T-helper 2 cell treated with Interferon-gamma antibody and Interleukin-4, amounts not matched to agents 5 μg/mL and 100 μg/mL, for 36 hours (primary cell): Measurements from ENCODE around the gene MROH2A.
"Not testable (repeated sequence)": the region's sequence is repeated elsewhere in the genome, so short reads cannot be mapped to it uniquely, and the experiment has no call there.

Experiments
- DNase-seq: peaks from one replicate; pipeline ENCODE4 v3.0.0; 2021; ENCODE audit warnings: low spot score
- H3K27ac Mint-ChIP-seq: one replicate; pipeline ENCODE4 v1.8.0; 2021; ENCODE audit warnings: mild to moderate bottlenecking, mixed read lengths
- H3K27me3 Mint-ChIP-seq: one replicate; pipeline ENCODE4 v1.8.0; 2021; ENCODE audit warnings: low read depth, mixed read lengths
- H3K36me3 Mint-ChIP-seq: one replicate; pipeline ENCODE4 v1.8.0; 2021; ENCODE audit warnings: low read depth, mixed read lengths
- H3K4me1 Mint-ChIP-seq: one replicate; pipeline ENCODE4 v1.8.0; 2021; ENCODE audit warnings: low read depth, mixed read lengths
- H3K4me3 Mint-ChIP-seq: one replicate; pipeline ENCODE4 v1.8.0; 2022; ENCODE audit warnings: mild to moderate bottlenecking, moderate library complexity, mixed read lengths
- H3K9me3 Mint-ChIP-seq: one replicate; pipeline ENCODE4 v1.8.0; 2021; ENCODE audit warnings: mixed read lengths

MROH2A gene

GRCh38 chr2:233867993-233868532 lies 89.9 kb downstream of the MROH2A start, which contains the start of gene MSL3B:
TSS of gene MSL3B (minus strand) at chr2:233868386.
- Mint-ChIP-seq H3K9me3 (peaks cover 15% of the 10 kb centered on the region), H3K4me1 (peaks cover 23% of the 10 kb centered on the region), H3K4me3 (peak within 1 kb of the TSS; percentile 93), H3K27me3 (peaks cover 26% of the 10 kb centered on the region), H3K27ac (peak within 1 kb of the TSS; percentile 89), H3K36me3 (peaks cover 25% of the 10 kb centered on the region)
- peak; percentile 61 for DNase-seq

DNA sequence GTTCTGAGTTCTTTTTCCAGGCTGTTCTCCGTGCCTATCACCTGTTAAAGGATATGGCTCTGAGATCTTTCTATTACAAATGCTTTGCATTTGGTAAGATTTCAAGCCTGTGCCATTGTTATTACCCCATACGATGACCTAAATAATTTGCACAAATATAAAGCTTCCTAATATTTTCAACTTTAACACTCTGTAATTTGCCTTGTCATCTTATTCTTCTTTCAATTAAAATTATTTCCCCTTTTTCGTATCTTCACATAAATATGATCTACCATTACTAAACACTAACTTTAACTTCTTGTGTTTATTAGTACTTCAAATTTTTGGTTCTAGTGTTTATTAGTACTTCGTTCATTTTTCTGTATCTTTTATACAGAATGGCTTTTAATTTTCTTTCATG lies 93.3 kb downstream of the MROH2A start:
- Mint-ChIP-seq H3K27ac (no peak overlapping the region), H3K4me3 (no peak overlapping the region), H3K27me3 (peaks cover 34% of the 10 kb centered on the region), H3K36me3 (peaks cover 12% of the 10 kb centered on the region), H3K4me1 (peaks cover 13% of the 10 kb centered on the region), H3K9me3 (peaks cover 15% of the 10 kb centered on the region)
- no peak for DNase-seq

GRCh38 chr2:233872125-233872524 lies 94.0 kb downstream of the MROH2A start:
- H3K4me3 Mint-ChIP-seq, H3K36me3 Mint-ChIP-seq: not testable (repeated sequence)

DNA sequence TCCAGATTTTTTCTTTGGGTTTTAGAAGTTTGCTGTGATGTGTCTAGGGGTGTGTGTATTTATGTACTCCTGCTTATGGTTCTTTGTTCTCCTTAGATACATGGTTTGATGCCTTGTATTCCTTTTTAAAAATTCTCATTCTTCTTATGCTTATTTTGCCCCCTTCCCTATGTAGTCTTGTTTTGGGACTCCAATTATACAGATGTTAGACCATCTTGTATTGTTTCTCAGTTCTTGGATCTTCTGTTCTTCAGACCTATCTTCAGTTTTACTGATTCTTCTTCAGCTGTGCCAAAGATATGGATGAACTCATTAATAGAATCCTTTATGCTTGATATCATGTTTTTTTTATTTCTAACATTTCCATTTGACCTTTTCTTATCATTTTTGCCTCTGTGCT lies 104.2 kb downstream of the MROH2A start:
- Mint-ChIP-seq H3K4me3 (no peak overlapping the region), H3K9me3 (peaks cover 25% of the 10 kb centered on the region), H3K27me3 (peaks cover 13% of the 10 kb centered on the region), H3K4me1 (no peaks in the 10 kb centered on the region), H3K36me3 (peaks cover 3% of the 10 kb centered on the region), H3K27ac (no peak overlapping the region)
- no peak for DNase-seq

More at GRCh38 chr2:233872125-233872524, 94.0 kb downstream of the MROH2A start:
- H3K4me1 Mint-ChIP-seq, DNase-seq, H3K27ac Mint-ChIP-seq: not testable (repeated sequence)
- Mint-ChIP-seq H3K9me3 (peaks cover 14% of the 10 kb centered on the region), H3K27me3 (peaks cover 34% of the 10 kb centered on the region)
